K562 (cell line): ENCODE measurements around the gene PRSS21. TPM values are rescaled to one million over a fixed set of nuclear protein-coding genes. Genes with fewer than 3 reads are reported as not detected.

Source experiments
- BCLAF1 ChIP-seq, 2 experiments: fragments of 450-650 bp in 1 of 2; IDR thresholded peaks; 2 replicates each; pipeline ENCODE4 v1.6.1; 2011 to 2017; ENCODE audit warnings: low read depth in 2 of 2, antibody characterized with exemption in 1 of 2, borderline replicate concordance in 1 of 2, low read length in 1 of 2, mild to moderate bottlenecking in 1 of 2, mixed read lengths in 1 of 2; ENCODE audit not compliant: control insufficient read depth in 1 of 2
- BRCA1 ChIP-seq, 2 experiments: fragments of 450-650 bp in 1 of 2; sonication (generic) in 1 of 2; formaldehyde crosslinking in 1 of 2; IDR thresholded peaks; 2 replicates each; pipeline versions ENCODE4 v1.5.0 to v1.6.1; 2017 to 2020; ENCODE audit warnings: mild to moderate bottlenecking in 1 of 2, missing genetic modification reagents in 1 of 2
- BRD4 ChIP-seq: fragments of 200-600 bp; sonication (generic); IDR thresholded peaks from 2 replicates; pipeline ENCODE4 v1.6.1; 2017; ENCODE audit warnings: inconsistent platforms
- DDX20 ChIP-seq: fragments of 450-650 bp; IDR thresholded peaks from 2 replicates; pipeline ENCODE4 v1.6.1; 2016; ENCODE audit warnings: missing genetic modification characterization, low read depth, mild to moderate bottlenecking, missing compliant biosample characterization, moderate library complexity
- E2F1 ChIP-seq: sonication (generic); formaldehyde crosslinking; IDR thresholded peaks from 2 replicates; pipeline ENCODE4 v1.8.1; 2023; ENCODE audit warnings: mild to moderate bottlenecking, missing genetic modification reagents, moderate library complexity
- EP400 ChIP-seq: fragments of 450-650 bp; IDR thresholded peaks from 2 replicates; pipeline ENCODE4 v1.6.1; 2017; ENCODE audit warnings: antibody characterized with exemption, mild to moderate bottlenecking, moderate library complexity
- GTF3C2 ChIP-seq: IDR thresholded peaks from 3 replicates; pipeline ENCODE4 v1.6.1; 2011; ENCODE audit warnings: borderline replicate concordance, mild to moderate bottlenecking, moderate library complexity; ENCODE audit not compliant: insufficient read length; ENCODE audit errors: extremely low read depth
- NFYB ChIP-seq: IDR thresholded peaks from 2 replicates; pipeline ENCODE4 v1.6.1; 2011; ENCODE audit warnings: mild to moderate bottlenecking, moderate library complexity; ENCODE audit not compliant: insufficient read length; ENCODE audit errors: extremely low read depth
- SMARCC2 ChIP-seq: fragments of 450-650 bp; IDR thresholded peaks from 2 replicates; pipeline ENCODE4 v1.6.1; 2017; ENCODE audit warnings: antibody characterized with exemption, moderate library complexity, mild to moderate bottlenecking, low read depth
- SNAPC5 ChIP-seq: fragments of 250-450 bp; sonication (Bioruptor Pico); IDR thresholded peaks from 2 replicates; pipeline ENCODE4 v1.8.0; 2021; ENCODE audit warnings: moderate library complexity, mild to moderate bottlenecking, inconsistent platforms
- ZKSCAN1 ChIP-seq: fragments of 150-350 bp; IDR thresholded peaks from 2 replicates; pipeline ENCODE4 v1.6.1; 2016; ENCODE audit warnings: low read depth, low read length
- polyA plus RNA-seq, 8 experiments: library from polyadenylated mRNA; depleted of rRNA in 4 of 8; stranded (reverse) in 5 of 8; unstranded in 3 of 8; fragments of >200 nt; fragmentation: Nextera tagmentation in 2 of 8; fragmentation: Illumina TruSeq in 1 of 8; extraction: Ambion mirVana in 2 of 8; extraction: Trizol in 1 of 8; gene quantifications; 2 replicates each; pipeline versions ENCODE4 v1.2.1 to v1.2.3, GENCODE V29; 2011 to 2014; ENCODE audit warnings: inconsistent platforms in 1 of 8, missing spikeins in 1 of 8
- total RNA-seq, 7 experiments: library from RNA; depleted of rRNA in 6 of 7; stranded (reverse); fragments of >200 nt in 6 of 7; fragmentation: Illumina TruSeq in 2 of 7; extraction: Trizol in 2 of 7; gene quantifications; 2 replicates each; pipeline versions ENCODE4 v1.2.1 to v1.2.3, GENCODE V29; 2011 to 2021; ENCODE audit warnings: low replicate concordance in 1 of 7

The PRSS21 gene
- total and polyA plus RNA-seq, 9 of the 15 experiments (the other 6 are each of a cell fraction or from before 2014, with no cell fraction given) = 12.1 to 121 (median 61.3) TPM

- TF ChIP-seq GTF3C2 = no peak
- no peak for TF ChIP-seq BRD4
- TF ChIP-seq SNAPC5 = no peak
- TF ChIP-seq BCLAF1 (IDR thresholded peaks at IDR 0.05; ENCODE audit: borderline replicate concordance in 1 of 2, control insufficient read depth in 1 of 2, low read depth in 2 of 2, low read length in 1 of 2) = no peak
- TF ChIP-seq EP400 = no peak
- TF ChIP-seq SMARCC2 = no peak
- TF ChIP-seq DDX20 = no peak
- peak; percentile 55; the same call in 1 of the 2 replicates for TF ChIP-seq ZKSCAN1
- TF ChIP-seq NFYB = no peak
- TF ChIP-seq E2F1 (CRISPR knock-in tag) = no peak
- TF ChIP-seq BRCA1 (IDR thresholded peaks at IDR 0.05) = no peak
- TF ChIP-seq BRCA1 (CRISPR knock-in tag; IDR thresholded peaks at IDR 0.05) = no peak
Measured at GRCh38 chr16:2770057-2770951, 46.7 kb upstream of the PRSS21 start (continued).
